ENCODE data around the gene GBP2. TPM values are rescaled to one million over a fixed set of nuclear protein-coding genes. Genes with fewer than 3 reads are reported as not detected.

GBP2 gene
- polyA plus RNA-seq, 2 donors, result 43.8 to 88.1 TPM

DNA sequence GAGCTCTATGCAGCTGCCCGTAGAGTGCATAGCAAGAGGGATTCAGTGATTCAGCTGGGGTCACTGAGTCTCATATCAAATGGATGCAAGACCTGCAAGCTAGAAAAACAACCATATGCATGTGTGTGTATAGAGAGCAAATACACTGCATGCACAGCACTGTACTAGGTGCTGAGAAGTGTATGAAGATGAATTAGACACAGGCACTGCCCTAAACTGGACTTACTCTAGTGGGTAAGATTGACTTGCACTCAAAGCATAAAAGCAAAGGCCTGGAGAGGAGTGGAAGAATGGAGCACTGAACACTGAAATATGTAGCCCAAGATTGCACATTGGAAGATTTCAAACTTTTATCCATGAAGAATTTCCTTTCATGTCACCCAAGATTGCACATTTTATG, 55.4 kb downstream of the GBP2 start:
- Histone ChIP-seq H3K27ac (ENCODE audit: low read depth in 2 of 2, low read length in 1 of 2) (no peak overlapping the region), H3K9me3 (ENCODE audit: control insufficient read depth in 2 of 2, insufficient read depth in 1 of 2, low read depth in 1 of 2, low read length in 1 of 2) (no peaks in the 10 kb centered on the region), H3K36me3 (ENCODE audit: control insufficient read depth in 2 of 2, insufficient read depth in 2 of 2, low read length in 1 of 2) (no peaks in the 10 kb centered on the region), H3K27me3 (ENCODE audit: control insufficient read depth in 1 of 2, insufficient read depth in 2 of 2, low read length in 2 of 2) (no peaks in the 10 kb centered on the region), H3K4me1 (ENCODE audit: control insufficient read depth in 2 of 2, insufficient read depth in 2 of 2, low read length in 1 of 2) (no peaks in the 10 kb centered on the region), H3K4me3 (ENCODE audit: low read depth in 1 of 2, low read length in 2 of 2) (no peak overlapping the region)
- 77 to 83% methylated on average over 1 of the region's 1 CpG for WGBS, 2 donors

GRCh38 chr1:89069951-89070350, 56.0 kb downstream of the GBP2 start:
- Histone ChIP-seq H3K36me3 (ENCODE audit: control insufficient read depth in 2 of 2, insufficient read depth in 2 of 2, low read length in 1 of 2) (no peaks in the 10 kb centered on the region), H3K4me1 (ENCODE audit: control insufficient read depth in 2 of 2, insufficient read depth in 2 of 2, low read length in 1 of 2) (no peaks in the 10 kb centered on the region), H3K9me3 (ENCODE audit: control insufficient read depth in 2 of 2, insufficient read depth in 1 of 2, low read depth in 1 of 2, low read length in 1 of 2) (no peaks in the 10 kb centered on the region), H3K4me3 (ENCODE audit: low read depth in 1 of 2, low read length in 2 of 2) (no peak overlapping the region), H3K27me3 (ENCODE audit: control insufficient read depth in 1 of 2, insufficient read depth in 2 of 2, low read length in 2 of 2) (no peaks in the 10 kb centered on the region), H3K27ac (ENCODE audit: low read depth in 2 of 2, low read length in 1 of 2) (no peak overlapping the region)
- 48 to 56% methylated on average over 2 of the region's 2 CpGs for whole genome bisulfite sequencing, 2 donors

DNA sequence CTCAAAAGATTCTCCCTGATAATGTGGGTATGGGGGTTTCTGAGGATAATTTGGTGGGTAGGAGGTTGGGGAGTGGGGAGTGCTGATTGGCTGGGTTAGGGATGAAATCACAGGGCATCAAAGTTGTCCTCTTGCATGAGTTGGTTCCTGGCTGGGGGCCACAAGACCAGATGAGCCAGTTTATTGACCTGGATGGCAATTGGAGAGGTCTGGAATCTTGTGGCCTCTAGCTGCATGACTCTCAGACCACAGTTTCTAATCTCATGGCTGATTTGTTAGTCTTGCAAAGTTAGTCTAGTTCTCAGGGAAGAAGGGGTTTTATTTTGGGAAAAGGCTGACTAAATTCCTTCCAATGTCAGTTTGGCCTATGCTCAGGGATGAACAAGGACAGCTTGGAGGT, 57.6 kb downstream of the GBP2 start:
- Histone ChIP-seq H3K4me3 (ENCODE audit: low read depth in 1 of 2, low read length in 2 of 2) (no peak overlapping the region), H3K27ac (ENCODE audit: low read depth in 2 of 2, low read length in 1 of 2) (no peak overlapping the region), H3K4me1 (ENCODE audit: control insufficient read depth in 2 of 2, insufficient read depth in 2 of 2, low read length in 1 of 2) (no peaks in the 10 kb centered on the region), H3K36me3 (ENCODE audit: control insufficient read depth in 2 of 2, insufficient read depth in 2 of 2, low read length in 1 of 2) (no peaks in the 10 kb centered on the region), H3K9me3 (ENCODE audit: control insufficient read depth in 2 of 2, insufficient read depth in 1 of 2, low read depth in 1 of 2, low read length in 1 of 2) (no peaks in the 10 kb centered on the region), H3K27me3 (ENCODE audit: control insufficient read depth in 1 of 2, insufficient read depth in 2 of 2, low read length in 2 of 2) (no peaks in the 10 kb centered on the region)

- Histone ChIP-seq H3K4me1 (ENCODE audit: control insufficient read depth in 2 of 2, insufficient read depth in 2 of 2, low read length in 1 of 2) (no peaks in the 10 kb centered on the region), H3K27ac (ENCODE audit: low read depth in 2 of 2, low read length in 1 of 2) (peak within 1 kb of the TSS; percentile 70 to 81), H3K9me3 (ENCODE audit: control insufficient read depth in 2 of 2, insufficient read depth in 1 of 2, low read depth in 1 of 2, low read length in 1 of 2) (no peaks in the 10 kb centered on the region), H3K27me3 (ENCODE audit: control insufficient read depth in 1 of 2, insufficient read depth in 2 of 2, low read length in 2 of 2) (no peaks in the 10 kb centered on the region), H3K36me3 (ENCODE audit: control insufficient read depth in 2 of 2, insufficient read depth in 2 of 2, low read length in 1 of 2) (no peaks in the 10 kb centered on the region), H3K4me3 (ENCODE audit: low read depth in 1 of 2, low read length in 2 of 2) (peak within 1 kb of the TSS; percentile 40 to 63)
- 18 to 22% methylated on average over 4 of the region's 4 CpGs for WGBS, 2 donors
These were observed 60.6 kb downstream of the GBP2 start, which contains the start of gene GBP1 for GRCh38 chr1:89065079-89065868. TSS of gene GBP1 (minus strand) at chr1:89065208. CDS start at chr1:89063234, 1,974 bp downstream.

GRCh38 chr1:89064632-89065031, 61.3 kb downstream of the GBP2 start:
- Histone ChIP-seq H3K36me3 (ENCODE audit: control insufficient read depth in 2 of 2, insufficient read depth in 2 of 2, low read length in 1 of 2) (no peaks in the 10 kb centered on the region), H3K9me3 (ENCODE audit: control insufficient read depth in 2 of 2, insufficient read depth in 1 of 2, low read depth in 1 of 2, low read length in 1 of 2) (no peaks in the 10 kb centered on the region), H3K4me1 (ENCODE audit: control insufficient read depth in 2 of 2, insufficient read depth in 2 of 2, low read length in 1 of 2) (no peaks in the 10 kb centered on the region), H3K27ac (ENCODE audit: low read depth in 2 of 2, low read length in 1 of 2) (peak overlapping the region; percentile 70 to 81), H3K4me3 (ENCODE audit: low read depth in 1 of 2, low read length in 2 of 2) (peak overlapping the region; percentile 40 to 63), H3K27me3 (ENCODE audit: control insufficient read depth in 1 of 2, insufficient read depth in 2 of 2, low read length in 2 of 2) (no peaks in the 10 kb centered on the region)
- WGBS, 2 donors, result 2 to 9% methylated on average over 4 of the region's 4 CpGs

- H3K9me3 ChIP-seq (ENCODE audit: control insufficient read depth in 2 of 2, insufficient read depth in 1 of 2, low read depth in 1 of 2, low read length in 1 of 2), result no peaks in the 10 kb centered on the region
- no peak overlapping the region for H3K4me3 ChIP-seq (ENCODE audit: low read depth in 1 of 2, low read length in 2 of 2)
- 85 to 88% methylated on average over 3 of the region's 3 CpGs for WGBS, 2 donors
- H3K27ac ChIP-seq (ENCODE audit: low read depth in 2 of 2, low read length in 1 of 2), result no peak overlapping the region
- H3K36me3 ChIP-seq (ENCODE audit: control insufficient read depth in 2 of 2, insufficient read depth in 2 of 2, low read length in 1 of 2), result no peaks in the 10 kb centered on the region
- no peaks in the 10 kb centered on the region for H3K27me3 ChIP-seq (ENCODE audit: control insufficient read depth in 1 of 2, insufficient read depth in 2 of 2, low read length in 2 of 2)
- no peaks in the 10 kb centered on the region for H3K4me1 ChIP-seq (ENCODE audit: control insufficient read depth in 2 of 2, insufficient read depth in 2 of 2, low read length in 1 of 2)
These were observed 62.8 kb downstream of the GBP2 start for GRCh38 chr1:89063094-89063493.

DNA sequence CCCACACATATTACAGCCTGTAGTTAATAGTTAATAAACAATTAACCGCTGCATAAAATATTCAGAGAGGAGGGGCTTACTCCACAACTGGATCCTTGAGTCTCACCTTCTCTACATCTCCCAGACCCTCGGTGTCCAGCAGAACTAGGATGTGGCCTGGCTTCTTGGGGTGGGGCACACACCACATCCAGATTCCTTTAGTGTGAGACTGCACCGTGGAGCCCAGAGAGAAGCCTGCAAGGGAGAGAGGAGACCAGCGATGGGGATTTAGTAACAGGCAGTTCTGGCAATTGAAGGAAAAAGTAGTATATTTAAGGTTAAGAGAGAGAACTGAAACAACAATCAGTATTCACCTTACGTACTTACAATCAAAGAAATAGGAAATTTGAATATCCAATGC, 65.8 kb downstream of the GBP2 start:
- H3K27me3 ChIP-seq (ENCODE audit: control insufficient read depth in 1 of 2, insufficient read depth in 2 of 2, low read length in 2 of 2), result no peaks in the 10 kb centered on the region
- no peaks in the 10 kb centered on the region for H3K36me3 ChIP-seq (ENCODE audit: control insufficient read depth in 2 of 2, insufficient read depth in 2 of 2, low read length in 1 of 2)
- H3K4me3 ChIP-seq (ENCODE audit: low read depth in 1 of 2, low read length in 2 of 2), result no peak overlapping the region
- H3K9me3 ChIP-seq (ENCODE audit: control insufficient read depth in 2 of 2, insufficient read depth in 1 of 2, low read depth in 1 of 2, low read length in 1 of 2), result no peaks in the 10 kb centered on the region
- 74 to 86% methylated on average over 5 of the region's 5 CpGs for WGBS, 2 donors
- no peak overlapping the region for H3K27ac ChIP-seq (ENCODE audit: low read depth in 2 of 2, low read length in 1 of 2)
- H3K4me1 ChIP-seq (ENCODE audit: control insufficient read depth in 2 of 2, insufficient read depth in 2 of 2, low read length in 1 of 2), result no peaks in the 10 kb centered on the region

Other genes starting within 250 kb of the GBP2 start
- 10 to 100 TPM; 19.8 to 25.5 TPM for gene GTF2B, start 234.5 kb downstream of the GBP2 start, polyA plus RNA-seq
- 10 to 100 TPM in 1 of 2 donors, 1 to 10 TPM in 1; 9.4 to 23.0 TPM for gene KYAT3, start 133.5 kb downstream of the GBP2 start, polyA plus RNA-seq
- 1 to 10 TPM; 2.7 to 6.3 TPM for gene RBMXL1, start 133.5 kb downstream of the GBP2 start, polyA plus RNA-seq
- 1 to 10 TPM; 2.5 to 6.1 TPM for gene GBP3, start 103.2 kb downstream of the GBP2 start, polyA plus RNA-seq
- gene GBP1, start 60.9 kb downstream of the GBP2 start, polyA plus RNA-seq, result 10 to 100 TPM; 10.1 to 13.7 TPM
- gene GBP7, start 49.9 kb upstream of the GBP2 start, polyA plus RNA-seq, result not detected
- gene GBP4, start 72.8 kb upstream of the GBP2 start, polyA plus RNA-seq, result 1 to 10 TPM; 3.5 to 3.9 TPM
- gene GBP5, start 146.7 kb upstream of the GBP2 start, polyA plus RNA-seq, result 1 to 10 TPM in 1 of 2 donors, under 1 TPM in 1; 0.92 to 1.4 TPM
- gene GBP6, start 237.9 kb upstream of the GBP2 start, polyA plus RNA-seq, result 100 to 1,000 TPM; 344 to 442 TPM

Data from esophagus (tissue), 2 donors.